ENCODE data around the gene NAA35. TPM values are rescaled to one million over a fixed set of nuclear protein-coding genes. Genes with fewer than 3 reads are reported as not detected.

NAA35 gene
- total and polyA plus RNA-seq, 9 of the 15 experiments (the other 6 are each of a cell fraction or from before 2014, with no cell fraction given) = 17.7 to 43.9 (median 29.0) TPM

DNA sequence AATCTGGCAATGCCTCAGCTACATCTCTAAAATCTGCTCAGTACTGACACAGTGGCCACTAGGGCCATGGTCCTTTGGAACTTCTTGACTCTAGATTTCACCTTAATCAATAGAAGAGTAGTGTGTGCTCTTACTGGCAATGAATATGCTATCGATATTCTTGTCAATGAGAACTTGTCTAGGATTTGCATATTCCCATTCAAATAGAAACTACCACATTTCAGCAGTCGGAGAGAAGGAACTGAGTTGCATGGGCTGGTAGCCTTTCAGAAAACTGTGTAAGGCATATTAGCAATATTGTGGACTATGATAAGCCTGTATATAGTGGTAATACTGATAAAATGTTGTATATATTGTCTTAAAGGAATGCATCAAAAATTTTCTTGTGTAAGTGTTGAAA is 45.3 kb upstream of the NAA35 start (continued):
- TF ChIP-seq, protein P1, sequence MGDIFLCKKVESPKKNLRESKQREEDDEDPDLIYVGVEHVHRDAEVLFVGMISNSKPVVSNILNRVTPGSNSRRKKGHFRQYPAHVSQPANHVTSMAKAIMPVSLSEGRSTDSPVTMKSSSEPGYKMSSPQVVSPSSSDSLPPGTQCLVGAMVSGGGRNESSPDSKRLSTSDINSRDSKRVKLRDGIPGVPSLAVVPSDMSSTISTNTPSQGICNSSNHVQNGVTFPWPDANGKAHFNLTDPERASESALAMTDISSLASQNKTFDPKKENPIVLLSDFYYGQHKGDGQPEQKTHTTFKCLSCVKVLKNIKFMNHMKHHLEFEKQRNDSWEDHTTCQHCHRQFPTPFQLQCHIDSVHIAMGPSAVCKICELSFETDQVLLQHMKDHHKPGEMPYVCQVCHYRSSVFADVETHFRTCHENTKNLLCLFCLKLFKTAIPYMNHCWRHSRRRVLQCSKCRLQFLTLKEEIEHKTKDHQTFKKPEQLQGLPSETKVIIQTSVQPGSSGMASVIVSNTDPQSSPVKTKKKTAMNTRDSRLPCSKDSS (IDR thresholded peaks at IDR 0.05; ENCODE audit: low read depth, partially characterized antibody) = no peak
- TF ChIP-seq, protein P2, sequence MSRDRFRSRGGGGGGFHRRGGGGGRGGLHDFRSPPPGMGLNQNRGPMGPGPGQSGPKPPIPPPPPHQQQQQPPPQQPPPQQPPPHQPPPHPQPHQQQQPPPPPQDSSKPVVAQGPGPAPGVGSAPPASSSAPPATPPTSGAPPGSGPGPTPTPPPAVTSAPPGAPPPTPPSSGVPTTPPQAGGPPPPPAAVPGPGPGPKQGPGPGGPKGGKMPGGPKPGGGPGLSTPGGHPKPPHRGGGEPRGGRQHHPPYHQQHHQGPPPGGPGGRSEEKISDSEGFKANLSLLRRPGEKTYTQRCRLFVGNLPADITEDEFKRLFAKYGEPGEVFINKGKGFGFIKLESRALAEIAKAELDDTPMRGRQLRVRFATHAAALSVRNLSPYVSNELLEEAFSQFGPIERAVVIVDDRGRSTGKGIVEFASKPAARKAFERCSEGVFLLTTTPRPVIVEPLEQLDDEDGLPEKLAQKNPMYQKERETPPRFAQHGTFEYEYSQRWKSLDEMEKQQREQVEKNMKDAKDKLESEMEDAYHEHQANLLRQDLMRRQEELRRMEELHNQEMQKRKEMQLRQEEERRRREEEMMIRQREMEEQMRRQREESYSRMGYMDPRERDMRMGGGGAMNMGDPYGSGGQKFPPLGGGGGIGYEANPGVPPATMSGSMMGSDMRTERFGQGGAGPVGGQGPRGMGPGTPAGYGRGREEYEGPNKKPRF (IDR thresholded peaks at IDR 0.05; ENCODE audit: low read depth, low read length) = no peak
- TF ChIP-seq FUS (optimal IDR thresholded peaks at IDR 0.05; ENCODE audit: low read depth, low read length) (no peak), RBM22 (IDR thresholded peaks at IDR 0.05; ENCODE audit: low read depth, low read length, poor library complexity, severe bottlenecking) (no peak), NFE2 (IDR thresholded peaks at IDR 0.05; ENCODE audit: low read depth) (no peak)
- TF ChIP-seq, protein P3, sequence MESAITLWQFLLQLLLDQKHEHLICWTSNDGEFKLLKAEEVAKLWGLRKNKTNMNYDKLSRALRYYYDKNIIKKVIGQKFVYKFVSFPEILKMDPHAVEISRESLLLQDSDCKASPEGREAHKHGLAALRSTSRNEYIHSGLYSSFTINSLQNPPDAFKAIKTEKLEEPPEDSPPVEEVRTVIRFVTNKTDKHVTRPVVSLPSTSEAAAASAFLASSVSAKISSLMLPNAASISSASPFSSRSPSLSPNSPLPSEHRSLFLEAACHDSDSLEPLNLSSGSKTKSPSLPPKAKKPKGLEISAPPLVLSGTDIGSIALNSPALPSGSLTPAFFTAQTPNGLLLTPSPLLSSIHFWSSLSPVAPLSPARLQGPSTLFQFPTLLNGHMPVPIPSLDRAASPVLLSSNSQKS (CRISPR knock-in tag; IDR thresholded peaks at IDR 0.05) = no peak
- TF ChIP-seq, protein P4, sequence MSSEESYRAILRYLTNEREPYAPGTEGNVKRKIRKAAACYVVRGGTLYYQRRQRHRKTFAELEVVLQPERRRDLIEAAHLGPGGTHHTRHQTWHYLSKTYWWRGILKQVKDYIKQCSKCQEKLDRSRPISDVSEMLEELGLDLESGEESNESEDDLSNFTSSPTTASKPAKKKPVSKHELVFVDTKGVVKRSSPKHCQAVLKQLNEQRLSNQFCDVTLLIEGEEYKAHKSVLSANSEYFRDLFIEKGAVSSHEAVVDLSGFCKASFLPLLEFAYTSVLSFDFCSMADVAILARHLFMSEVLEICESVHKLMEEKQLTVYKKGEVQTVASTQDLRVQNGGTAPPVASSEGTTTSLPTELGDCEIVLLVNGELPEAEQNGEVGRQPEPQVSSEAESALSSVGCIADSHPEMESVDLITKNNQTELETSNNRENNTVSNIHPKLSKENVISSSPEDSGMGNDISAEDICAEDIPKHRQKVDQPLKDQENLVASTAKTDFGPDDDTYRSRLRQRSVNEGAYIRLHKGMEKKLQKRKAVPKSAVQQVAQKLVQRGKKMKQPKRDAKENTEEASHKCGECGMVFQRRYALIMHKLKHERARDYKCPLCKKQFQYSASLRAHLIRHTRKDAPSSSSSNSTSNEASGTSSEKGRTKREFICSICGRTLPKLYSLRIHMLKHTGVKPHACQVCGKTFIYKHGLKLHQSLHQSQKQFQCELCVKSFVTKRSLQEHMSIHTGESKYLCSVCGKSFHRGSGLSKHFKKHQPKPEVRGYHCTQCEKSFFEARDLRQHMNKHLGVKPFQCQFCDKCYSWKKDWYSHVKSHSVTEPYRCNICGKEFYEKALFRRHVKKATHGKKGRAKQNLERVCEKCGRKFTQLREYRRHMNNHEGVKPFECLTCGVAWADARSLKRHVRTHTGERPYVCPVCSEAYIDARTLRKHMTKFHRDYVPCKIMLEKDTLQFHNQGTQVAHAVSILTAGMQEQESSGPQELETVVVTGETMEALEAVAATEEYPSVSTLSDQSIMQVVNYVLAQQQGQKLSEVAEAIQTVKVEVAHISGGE (CRISPR knock-in tag; IDR thresholded peaks at IDR 0.05) = no peak
